ENCODE measurements around the gene PRR19. TPM values are rescaled to one million over a fixed set of nuclear protein-coding genes. Genes with fewer than 3 reads are reported as not detected.
"Not testable (repeated sequence)": the region's sequence is repeated elsewhere in the genome, so short reads cannot be mapped to it uniquely, and the experiment has no call there.

The PRR19 gene
- total RNA-seq, 2 experiments from 2014 or later, result 0.38 to 0.49 TPM

- peak overlapping the region; percentile 81 for H3K4me3 Mint-ChIP-seq
- no peaks in the 10 kb centered on the region for H3K36me3 Mint-ChIP-seq (ENCODE audit: low read depth)
- intact Hi-C loops (cut with micrococcal nuclease), result no loop called here
Observed at GRCh38 chr19:42326969-42327368, 25.0 kb downstream of the PRR19 start.

GRCh38 chr19:42327381-42327780 lies 25.4 kb downstream of the PRR19 start:
- ChIA-PET CTCF (no interaction called here), POLR2A (interaction anchor here (0.6 kb wide), 1 partner anchor 50 kb away, joined by 4 read pairs; no protein-coding TSS in a partner anchor)
- Mint-ChIP-seq H3K27me3 (peaks cover 13% of the 10 kb centered on the region), H3K36me3 (ENCODE audit: low read depth) (no peaks in the 10 kb centered on the region), H3K4me3 (no peak overlapping the region), H3K27ac (no peak overlapping the region), H3K9me3 (no peaks in the 10 kb centered on the region), H3K4me1 (ENCODE audit: low read depth) (peaks cover 23% of the 10 kb centered on the region)
- no peak for TF ChIP-seq CTCF (IDR thresholded peaks at IDR 0.05)
- intact Hi-C loops (cut with micrococcal nuclease), result no loop called here
- no peak for DNase-seq
- ATAC-seq, result no peak

More at GRCh38 chr19:42326969-42327368, 25.0 kb downstream of the PRR19 start:
- no peak for TF ChIP-seq CTCF (IDR thresholded peaks at IDR 0.05)
- Mint-ChIP-seq H3K4me1 (ENCODE audit: low read depth) (peaks cover 23% of the 10 kb centered on the region), H3K27me3 (peaks cover 13% of the 10 kb centered on the region), H3K27ac (no peak overlapping the region), H3K9me3 (no peaks in the 10 kb centered on the region)
- DNase-seq (no peak), ATAC-seq (no peak)
- CTCF ChIA-PET, result no interaction called here
- POLR2A ChIA-PET, result no interaction called here

- H3K4me1 Mint-ChIP-seq (ENCODE audit: low read depth), result peaks cover 23% of the 10 kb centered on the region
- no peak for TF ChIP-seq CTCF (IDR thresholded peaks at IDR 0.05)
- H3K27me3 Mint-ChIP-seq, result peaks cover 10% of the 10 kb centered on the region
- ATAC-seq (no peak), DNase-seq (no peak)
- intact Hi-C loops (cut with micrococcal nuclease), result no loop called here
- no peak overlapping the region for H3K27ac Mint-ChIP-seq
- no peaks in the 10 kb centered on the region for H3K36me3 Mint-ChIP-seq (ENCODE audit: low read depth)
- ChIA-PET POLR2A (no interaction called here), CTCF (no interaction called here)
- H3K9me3 Mint-ChIP-seq, result no peaks in the 10 kb centered on the region
- no peak overlapping the region for H3K4me3 Mint-ChIP-seq
Observed at GRCh38 chr19:42328106-42328505, 26.2 kb downstream of the PRR19 start.

- intact Hi-C loops (cut with micrococcal nuclease), result no loop called here
- no peak overlapping the region for H3K27ac Mint-ChIP-seq
- DNase-seq (no peak), ATAC-seq (no peak)
- ChIA-PET POLR2A (no interaction called here), CTCF (no interaction called here)
- TF ChIP-seq CTCF (IDR thresholded peaks at IDR 0.05), result no peak
- peaks cover 5% of the 10 kb centered on the region for H3K27me3 Mint-ChIP-seq
- no peaks in the 10 kb centered on the region for H3K36me3 Mint-ChIP-seq (ENCODE audit: low read depth)
- H3K9me3 Mint-ChIP-seq, result no peaks in the 10 kb centered on the region
- H3K4me3 Mint-ChIP-seq, result no peak overlapping the region
- H3K4me1 Mint-ChIP-seq (ENCODE audit: low read depth), result peaks cover 21% of the 10 kb centered on the region
Observed at GRCh38 chr19:42328854-42329253, 26.9 kb downstream of the PRR19 start.

- TF ChIP-seq CTCF (IDR thresholded peaks at IDR 0.05), result no peak
- intact Hi-C loops (cut with micrococcal nuclease), result no loop called here
- H3K9me3 Mint-ChIP-seq, result no peaks in the 10 kb centered on the region
- no peak overlapping the region for H3K4me3 Mint-ChIP-seq
- H3K36me3 Mint-ChIP-seq (ENCODE audit: low read depth), result no peaks in the 10 kb centered on the region
- ATAC-seq, result no peak
- no peaks in the 10 kb centered on the region for H3K27me3 Mint-ChIP-seq
- POLR2A ChIA-PET, result no interaction called here
- H3K27ac Mint-ChIP-seq, result no peak overlapping the region
- CTCF ChIA-PET, result interaction anchor here (1.0 to 1.1 kb wide), 3 partner anchors 8 to 108 kb away, joined by 3 read pairs; no protein-coding TSS in a partner anchor
- no peak for DNase-seq
- H3K4me1 Mint-ChIP-seq (ENCODE audit: low read depth), result peaks cover 16% of the 10 kb centered on the region
Observed at GRCh38 chr19:42330241-42330711, 28.3 kb downstream of the PRR19 start.

- H3K4me3 Mint-ChIP-seq; H3K27ac Mint-ChIP-seq; ATAC-seq; intact Hi-C loops (cut with micrococcal nuclease); H3K9me3 Mint-ChIP-seq; H3K27me3 Mint-ChIP-seq; DNase-seq; H3K36me3 Mint-ChIP-seq (ENCODE audit: low read depth): not testable (repeated sequence)
- ChIA-PET CTCF (interaction anchor here (1.0 kb wide), 1 partner anchor 10 kb away, joined by 3 read pairs; no protein-coding TSS in a partner anchor), POLR2A (interaction anchor here (0.7 to 1.3 kb wide), 2 partner anchors 49 to 76 kb away, joined by 3 read pairs; no protein-coding TSS in a partner anchor)
- H3K4me1 Mint-ChIP-seq (ENCODE audit: low read depth), result peaks cover 13% of the 10 kb centered on the region
Observed at GRCh38 chr19:42331333-42331732, 29.4 kb downstream of the PRR19 start.
